ENCODE results near the gene PRDM4. TPM values are rescaled to one million over a fixed set of nuclear protein-coding genes. Genes with fewer than 3 reads are reported as not detected.
"Not testable (repeated sequence)": the region's sequence is repeated elsewhere in the genome, so short reads cannot be mapped to it uniquely, and the experiment has no call there.

Gene PRDM4
- total RNA-seq, 1 donor from 2014 or later, result 30.1 TPM

- no peak overlapping the region for H3K4me3 Mint-ChIP-seq (ENCODE audit: unreplicated experiment)
- no peaks in the 10 kb centered on the region for H3K36me3 Mint-ChIP-seq (ENCODE audit: unreplicated experiment)
- no peak for DNase-seq
- H3K27me3 Mint-ChIP-seq (ENCODE audit: unreplicated experiment), result peaks cover 1% of the 10 kb centered on the region
- H3K9me3 Mint-ChIP-seq (ENCODE audit: unreplicated experiment), result peaks cover 1% of the 10 kb centered on the region
- H3K27ac Mint-ChIP-seq (ENCODE audit: unreplicated experiment), result no peak overlapping the region
- H3K4me1 Mint-ChIP-seq (ENCODE audit: low read depth, unreplicated experiment), result peaks cover 3% of the 10 kb centered on the region
- TF ChIP-seq CTCF (IDR thresholded peaks at IDR 0.05; ENCODE audit: partially characterized antibody, unreplicated experiment), result no peak
Observed at GRCh38 chr12:107730618-107731341, 30.2 kb downstream of the PRDM4 start.

GRCh38 chr12:107727742-107728141 lies 33.2 kb downstream of the PRDM4 start:
- not testable (repeated sequence) for H3K9me3 Mint-ChIP-seq (ENCODE audit: unreplicated experiment); H3K4me1 Mint-ChIP-seq (ENCODE audit: low read depth, unreplicated experiment); H3K27me3 Mint-ChIP-seq (ENCODE audit: unreplicated experiment); H3K4me3 Mint-ChIP-seq (ENCODE audit: unreplicated experiment); H3K36me3 Mint-ChIP-seq (ENCODE audit: unreplicated experiment); DNase-seq; H3K27ac Mint-ChIP-seq (ENCODE audit: unreplicated experiment)

- H3K4me3 Mint-ChIP-seq (ENCODE audit: unreplicated experiment); H3K27ac Mint-ChIP-seq (ENCODE audit: unreplicated experiment); H3K36me3 Mint-ChIP-seq (ENCODE audit: unreplicated experiment); DNase-seq; H3K9me3 Mint-ChIP-seq (ENCODE audit: unreplicated experiment); H3K27me3 Mint-ChIP-seq (ENCODE audit: unreplicated experiment); H3K4me1 Mint-ChIP-seq (ENCODE audit: low read depth, unreplicated experiment): not testable (repeated sequence)
Observed at GRCh38 chr12:107727327-107727726, 33.6 kb downstream of the PRDM4 start.

- Mint-ChIP-seq H3K36me3 (ENCODE audit: unreplicated experiment) (peaks cover 14% of the 10 kb centered on the region), H3K27me3 (ENCODE audit: unreplicated experiment) (no peaks in the 10 kb centered on the region), H3K9me3 (ENCODE audit: unreplicated experiment) (peaks cover 2% of the 10 kb centered on the region), H3K4me3 (ENCODE audit: unreplicated experiment) (no peak overlapping the region), H3K4me1 (ENCODE audit: low read depth, unreplicated experiment) (no peaks in the 10 kb centered on the region), H3K27ac (ENCODE audit: unreplicated experiment) (no peak overlapping the region)
- no peak for TF ChIP-seq CTCF (IDR thresholded peaks at IDR 0.05; ENCODE audit: partially characterized antibody, unreplicated experiment)
- DNase-seq, result no peak
Observed at GRCh38 chr12:107718606-107719005, 42.3 kb downstream of the PRDM4 start.

GRCh38 chr12:107715780-107716179 lies 45.2 kb downstream of the PRDM4 start:
- Mint-ChIP-seq H3K9me3 (ENCODE audit: unreplicated experiment) (no peaks in the 10 kb centered on the region), H3K4me1 (ENCODE audit: low read depth, unreplicated experiment) (no peaks in the 10 kb centered on the region), H3K4me3 (ENCODE audit: unreplicated experiment) (no peak overlapping the region), H3K36me3 (ENCODE audit: unreplicated experiment) (peaks cover 5% of the 10 kb centered on the region), H3K27ac (ENCODE audit: unreplicated experiment) (no peak overlapping the region), H3K27me3 (ENCODE audit: unreplicated experiment) (no peaks in the 10 kb centered on the region)
- no peak for TF ChIP-seq CTCF (IDR thresholded peaks at IDR 0.05; ENCODE audit: partially characterized antibody, unreplicated experiment)
- no peak for DNase-seq

- H3K27me3 Mint-ChIP-seq (ENCODE audit: unreplicated experiment); H3K9me3 Mint-ChIP-seq (ENCODE audit: unreplicated experiment); H3K4me1 Mint-ChIP-seq (ENCODE audit: low read depth, unreplicated experiment); DNase-seq; H3K27ac Mint-ChIP-seq (ENCODE audit: unreplicated experiment); H3K4me3 Mint-ChIP-seq (ENCODE audit: unreplicated experiment): not testable (repeated sequence)
- peaks cover 15% of the 10 kb centered on the region for H3K36me3 Mint-ChIP-seq (ENCODE audit: unreplicated experiment)
Observed at GRCh38 chr12:107705522-107705921, 55.4 kb downstream of the PRDM4 start.

Measured in glutamatergic neuron (in vitro differentiated cells).